Activated naive CD4-positive, alpha-beta T cell treated with anti-CD3 and anti-CD28 coated beads for 36 hours (primary cell): ENCODE results near the gene UTP3. TPM values are rescaled to one million over a fixed set of nuclear protein-coding genes. Genes with fewer than 3 reads are reported as not detected.

Experiments
- CTCF ChIA-PET: fragments of 350-600 bp; sonication (Branson Sonifier 250); formaldehyde crosslinking; loops from one replicate; lab custom pipeline; 2021; ENCODE audit warnings: antibody characterized with exemption; lab: Charles Lee
- DNase-seq: peaks from one replicate; pipeline ENCODE4 v3.0.0-alpha.2; 2020
- H3K27ac Mint-ChIP-seq: one replicate; pipeline ENCODE4 v1.8.0; 2021; ENCODE audit warnings: mild to moderate bottlenecking, mixed read lengths
- H3K27me3 Mint-ChIP-seq: one replicate; pipeline ENCODE4 v1.8.0; 2021; ENCODE audit warnings: low read depth, mixed read lengths
- H3K36me3 Mint-ChIP-seq: one replicate; pipeline ENCODE4 v1.8.0; 2021; ENCODE audit warnings: low read depth, mixed read lengths
- H3K4me1 Mint-ChIP-seq: one replicate; pipeline ENCODE4 v1.8.0; 2021; ENCODE audit warnings: low read depth, mixed read lengths
- H3K4me3 Mint-ChIP-seq: one replicate; pipeline ENCODE4 v1.8.0; 2021; ENCODE audit warnings: mild to moderate bottlenecking, moderate library complexity, mixed read lengths
- H3K9me3 Mint-ChIP-seq: one replicate; pipeline ENCODE4 v1.8.0; 2021; ENCODE audit warnings: mixed read lengths
- intact Hi-C: fragments of 100-400 bp; cut with micrococcal nuclease; formaldehyde crosslinking; loops from one replicate; pipeline ENCODE4 v1.15.1; 2023
- total RNA-seq, 2 experiments: library from RNA; stranded (reverse); gene quantifications; one replicate each; pipeline ENCODE4 v1.2.3, GENCODE V29; 2021

UTP3 gene
- total RNA-seq, 2 experiments from 2014 or later, result 18.7 to 20.0 TPM

GRCh38 chr4:70739496-70740337 lies 51.4 kb downstream of the UTP3 start:
- H3K9me3 Mint-ChIP-seq, result no peaks in the 10 kb centered on the region

More at GRCh38 chr4:70739496-70740337, 51.4 kb downstream of the UTP3 start:
- CTCF ChIA-PET, result interaction anchor here (0.6 kb wide), 2 partner anchors 79 to 82 kb away, joined by 3 to 4 read pairs; no protein-coding TSS in a partner anchor
- Mint-ChIP-seq H3K36me3 (no peaks in the 10 kb centered on the region), H3K27me3 (no peaks in the 10 kb centered on the region), H3K27ac (no peak overlapping the region), H3K4me3 (no peak overlapping the region), H3K4me1 (peaks cover 30% of the 10 kb centered on the region)
- DNase-seq, result no peak
- intact Hi-C loops, result no loop called here

Other genes with a start within 250 kb of the UTP3 start
- gene MUC7, start 216.3 kb upstream of the UTP3 start, total RNA-seq, result not detected
- gene AMTN, start 170.0 kb upstream of the UTP3 start, total RNA-seq, result not detected
- gene AMBN, start 96.3 kb upstream of the UTP3 start, total RNA-seq, result not detected
- gene ENAM, start 59.8 kb upstream of the UTP3 start, total RNA-seq, result not detected
- gene JCHAIN, start 22.0 kb upstream of the UTP3 start, total RNA-seq, result not detected
- 10 to 100 TPM; 14.9 to 18.0 TPM for gene RUFY3, start 33.4 kb downstream of the UTP3 start, total RNA-seq
- gene GRSF1, start 151.4 kb downstream of the UTP3 start, total RNA-seq, result 10 to 100 TPM; 66.7 to 75.0 TPM
- gene MOB1B, start 213.8 kb downstream of the UTP3 start, total RNA-seq, result 10 to 100 TPM; 14.4 to 16.2 TPM